ENCODE data around the gene SLC6A7.

SLC6A7 gene

DNA sequence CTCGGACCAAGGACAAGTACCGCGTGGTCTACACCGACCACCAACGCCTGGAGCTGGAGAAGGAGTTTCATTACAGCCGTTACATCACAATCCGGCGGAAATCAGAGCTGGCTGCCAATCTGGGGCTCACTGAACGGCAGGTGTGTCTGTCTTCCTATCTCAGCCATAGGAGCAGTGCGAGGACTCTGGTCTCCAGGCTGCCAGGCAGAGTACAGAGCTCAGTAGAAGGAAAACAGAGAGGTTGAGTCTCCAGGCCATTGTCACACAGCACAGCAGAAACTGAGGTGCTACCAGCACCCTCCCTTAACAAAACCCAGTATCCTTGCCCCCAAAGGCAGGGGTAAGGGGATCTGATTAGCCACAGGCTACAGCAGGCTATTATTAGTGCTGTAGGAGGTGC, 7.1 kb upstream of the SLC6A7 start:
- Histone ChIP-seq H3K23ac (ENCODE audit: low read length) (no peak overlapping the region), H4K8ac (ENCODE audit: low read depth, low read length) (no peak overlapping the region), H2BK120ac (ENCODE audit: insufficient read depth, low read length, poor library complexity) (no peak overlapping the region), H3K79me2 (ENCODE audit: control insufficient read depth, insufficient read depth, low read length, poor library complexity) (no peaks in the 10 kb centered on the region), H3K4me2 (ENCODE audit: low read length) (no peak overlapping the region), H3K27ac (ENCODE audit: low read depth, low read length) (no peak overlapping the region), H3K36me3 (ENCODE audit: control insufficient read depth in 1 of 2, insufficient read depth in 2 of 2, low read length in 2 of 2) (no peaks in the 10 kb centered on the region), H3K4me1 (ENCODE audit: control insufficient read depth in 1 of 2, insufficient read depth in 2 of 2, low read length in 2 of 2) (no peaks in the 10 kb centered on the region), H3K18ac (ENCODE audit: low read length) (no peak overlapping the region), H3K79me1 (ENCODE audit: low read length) (no peaks in the 10 kb centered on the region), H4K91ac (ENCODE audit: low read depth, low read length) (no peak overlapping the region), H2AFZ (ENCODE audit: insufficient read depth, low read length, poor library complexity) (no peak overlapping the region), H3K9ac (ENCODE audit: low read length) (no peak overlapping the region), H4K12ac (ENCODE audit: low read depth, low read length) (no peak overlapping the region), H2BK12ac (ENCODE audit: low read length) (no peak overlapping the region), H3K9me3 (ENCODE audit: insufficient read depth, low read depth, low read length) (no peaks in the 10 kb centered on the region), H3K27me3 (ENCODE audit: insufficient read depth, low read length) (no peaks in the 10 kb centered on the region), H3K4me3 (ENCODE audit: low read depth, low read length) (no peak overlapping the region), H2BK5ac (ENCODE audit: low read depth, low read length, poor library complexity) (no peak overlapping the region), H2AK5ac (ENCODE audit: low read length) (no peak overlapping the region), H3K14ac (ENCODE audit: low read length) (no peak overlapping the region), H3K4ac (ENCODE audit: low read depth, low read length) (no peak overlapping the region)
- no peak for DNase-seq
- WGBS (ENCODE audit: extremely low coverage, insufficient coverage, insufficient read length) = no CpG with 5 or more reads among the region's 10 CpGs

GRCh38 chr5:150183436-150183835, 6.4 kb upstream of the SLC6A7 start:
- no peak overlapping the region for H3K18ac ChIP-seq (ENCODE audit: low read length)
- H4K12ac ChIP-seq (ENCODE audit: low read depth, low read length) = no peak overlapping the region
- no peak overlapping the region for H2BK5ac ChIP-seq (ENCODE audit: low read depth, low read length, poor library complexity)
- no peaks in the 10 kb centered on the region for H3K79me2 ChIP-seq (ENCODE audit: control insufficient read depth, insufficient read depth, low read length, poor library complexity)
- no peak overlapping the region for H3K4me3 ChIP-seq (ENCODE audit: low read depth, low read length)
- no CpG with 5 or more reads among the region's 12 CpGs for WGBS (ENCODE audit: extremely low coverage, insufficient coverage, insufficient read length)
- H3K9ac ChIP-seq (ENCODE audit: low read length) = no peak overlapping the region
- no peak overlapping the region for H2AK5ac ChIP-seq (ENCODE audit: low read length)
- no peak overlapping the region for H3K23ac ChIP-seq (ENCODE audit: low read length)
- no peak overlapping the region for H3K14ac ChIP-seq (ENCODE audit: low read length)
- no peaks in the 10 kb centered on the region for H3K79me1 ChIP-seq (ENCODE audit: low read length)
- no peak overlapping the region for H4K8ac ChIP-seq (ENCODE audit: low read depth, low read length)
- no peak for DNase-seq
- peaks cover 5% of the 10 kb centered on the region for H3K27me3 ChIP-seq (ENCODE audit: insufficient read depth, low read length)
- no peak overlapping the region for H4K91ac ChIP-seq (ENCODE audit: low read depth, low read length)
- H3K27ac ChIP-seq (ENCODE audit: low read depth, low read length) = no peak overlapping the region
- H3K4me1 ChIP-seq (ENCODE audit: control insufficient read depth in 1 of 2, insufficient read depth in 2 of 2, low read length in 2 of 2) = no peaks in the 10 kb centered on the region
- H3K4me2 ChIP-seq (ENCODE audit: low read length) = no peak overlapping the region
- no peaks in the 10 kb centered on the region for H3K36me3 ChIP-seq (ENCODE audit: control insufficient read depth in 1 of 2, insufficient read depth in 2 of 2, low read length in 2 of 2)
- no peak overlapping the region for H2BK12ac ChIP-seq (ENCODE audit: low read length)
- no peak overlapping the region for H3K4ac ChIP-seq (ENCODE audit: low read depth, low read length)
- H2AFZ ChIP-seq (ENCODE audit: insufficient read depth, low read length, poor library complexity) = no peak overlapping the region
- H2BK120ac ChIP-seq (ENCODE audit: insufficient read depth, low read length, poor library complexity) = no peak overlapping the region
- H3K9me3 ChIP-seq (ENCODE audit: insufficient read depth, low read depth, low read length) = no peaks in the 10 kb centered on the region

DNA sequence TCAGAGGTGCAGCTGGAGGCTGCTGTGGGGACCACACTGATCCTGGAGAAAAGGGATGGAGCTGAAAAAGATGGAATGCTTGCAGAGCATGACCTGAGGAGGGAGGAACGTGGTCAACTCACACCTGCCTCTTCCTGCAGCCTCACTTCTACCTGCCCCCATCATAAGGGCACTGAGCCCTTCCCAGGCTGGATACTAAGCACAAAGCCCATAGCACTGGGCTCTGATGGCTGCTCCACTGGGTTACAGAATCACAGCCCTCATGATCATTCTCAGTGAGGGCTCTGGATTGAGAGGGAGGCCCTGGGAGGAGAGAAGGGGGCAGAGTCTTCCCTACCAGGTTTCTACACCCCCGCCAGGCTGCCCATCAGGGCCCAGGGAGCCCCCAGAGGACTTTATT, 5.9 kb upstream of the SLC6A7 start:
- Histone ChIP-seq H3K23ac (ENCODE audit: low read length) (no peak overlapping the region), H3K18ac (ENCODE audit: low read length) (no peak overlapping the region), H4K91ac (ENCODE audit: low read depth, low read length) (no peak overlapping the region), H2BK5ac (ENCODE audit: low read depth, low read length, poor library complexity) (no peak overlapping the region), H2AK5ac (ENCODE audit: low read length) (no peak overlapping the region), H2BK12ac (ENCODE audit: low read length) (no peak overlapping the region), H4K12ac (ENCODE audit: low read depth, low read length) (no peak overlapping the region), H3K4me3 (ENCODE audit: low read depth, low read length) (no peak overlapping the region), H3K4me1 (ENCODE audit: control insufficient read depth in 1 of 2, insufficient read depth in 2 of 2, low read length in 2 of 2) (no peaks in the 10 kb centered on the region), H3K27me3 (ENCODE audit: insufficient read depth, low read length) (peaks cover 7% of the 10 kb centered on the region), H3K79me1 (ENCODE audit: low read length) (no peaks in the 10 kb centered on the region), H3K14ac (ENCODE audit: low read length) (no peak overlapping the region), H4K8ac (ENCODE audit: low read depth, low read length) (no peak overlapping the region), H3K9ac (ENCODE audit: low read length) (no peak overlapping the region), H2AFZ (ENCODE audit: insufficient read depth, low read length, poor library complexity) (no peak overlapping the region), H3K4me2 (ENCODE audit: low read length) (no peak overlapping the region), H3K4ac (ENCODE audit: low read depth, low read length) (no peak overlapping the region), H3K27ac (ENCODE audit: low read depth, low read length) (no peak overlapping the region), H3K9me3 (ENCODE audit: insufficient read depth, low read depth, low read length) (no peaks in the 10 kb centered on the region), H3K36me3 (ENCODE audit: control insufficient read depth in 1 of 2, insufficient read depth in 2 of 2, low read length in 2 of 2) (no peaks in the 10 kb centered on the region), H2BK120ac (ENCODE audit: insufficient read depth, low read length, poor library complexity) (no peak overlapping the region), H3K79me2 (ENCODE audit: control insufficient read depth, insufficient read depth, low read length, poor library complexity) (no peaks in the 10 kb centered on the region)
- DNase-seq = peak; percentile 62 to 68
- no CpG with 5 or more reads among the region's 2 CpGs for WGBS (ENCODE audit: extremely low coverage, insufficient coverage, insufficient read length)

GRCh38 chr5:150184990-150185912, 4.6 kb upstream of the SLC6A7 start:
- Histone ChIP-seq H4K12ac (ENCODE audit: low read depth, low read length) (no peak overlapping the region), H2BK12ac (ENCODE audit: low read length) (no peak overlapping the region), H3K14ac (ENCODE audit: low read length) (no peak overlapping the region), H3K9ac (ENCODE audit: low read length) (no peak overlapping the region), H3K36me3 (ENCODE audit: control insufficient read depth in 1 of 2, insufficient read depth in 2 of 2, low read length in 2 of 2) (no peaks in the 10 kb centered on the region), H3K79me2 (ENCODE audit: control insufficient read depth, insufficient read depth, low read length, poor library complexity) (peaks cover 1% of the 10 kb centered on the region), H3K79me1 (ENCODE audit: low read length) (no peaks in the 10 kb centered on the region), H2AK5ac (ENCODE audit: low read length) (no peak overlapping the region), H2BK5ac (ENCODE audit: low read depth, low read length, poor library complexity) (no peak overlapping the region), H4K91ac (ENCODE audit: low read depth, low read length) (no peak overlapping the region), H2AFZ (ENCODE audit: insufficient read depth, low read length, poor library complexity) (no peak overlapping the region), H3K18ac (ENCODE audit: low read length) (no peak overlapping the region), H3K27me3 (ENCODE audit: insufficient read depth, low read length) (peaks cover 19% of the 10 kb centered on the region), H3K27ac (ENCODE audit: low read depth, low read length) (no peak overlapping the region), H3K4me3 (ENCODE audit: low read depth, low read length) (no peak overlapping the region), H4K8ac (ENCODE audit: low read depth, low read length) (no peak overlapping the region), H3K4me2 (ENCODE audit: low read length) (no peak overlapping the region), H3K4me1 (ENCODE audit: control insufficient read depth in 1 of 2, insufficient read depth in 2 of 2, low read length in 2 of 2) (peaks cover 5 to 6% of the 10 kb centered on the region in 2 experiments), H3K4ac (ENCODE audit: low read depth, low read length) (no peak overlapping the region), H3K23ac (ENCODE audit: low read length) (no peak overlapping the region), H2BK120ac (ENCODE audit: insufficient read depth, low read length, poor library complexity) (no peak overlapping the region), H3K9me3 (ENCODE audit: insufficient read depth, low read depth, low read length) (no peaks in the 10 kb centered on the region)
- DNase-seq = no peak
- no CpG with 5 or more reads among the region's 12 CpGs for WGBS (ENCODE audit: extremely low coverage, insufficient coverage, insufficient read length)

All from trophoblast cell (in vitro differentiated cells and primary cell).